COLO668 (cell line): Measurements from ENCODE around the gene TAS2R46.
"Not testable (repeated sequence)": the region's sequence is repeated elsewhere in the genome, so short reads cannot be mapped to it uniquely, and the experiment has no call there.

Source experiments
- DNase-seq: peaks from one replicate; lab custom pipeline; 2025; ENCODE audit not compliant: unreplicated experiment; lab: John Stamatoyannopoulos, UW

TAS2R46 gene

DNA sequence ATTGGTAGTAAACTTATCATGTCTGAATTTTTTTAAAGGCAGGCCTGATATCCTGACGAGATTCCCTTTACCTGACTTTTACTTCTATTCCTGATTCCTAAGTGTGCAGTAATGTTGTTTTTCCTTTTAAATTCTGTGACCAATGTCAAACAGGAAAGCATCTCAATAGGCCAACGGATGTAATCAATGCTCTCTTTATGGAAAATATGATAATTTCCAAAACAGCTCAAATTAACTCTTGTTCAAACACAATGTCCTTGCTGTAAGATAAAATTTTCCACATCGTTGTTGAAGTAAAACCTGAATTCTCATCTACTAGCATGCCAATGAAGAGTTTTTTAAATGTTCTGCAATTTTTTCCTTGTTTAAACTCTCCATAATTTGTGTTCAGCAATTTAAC is 22.9 kb downstream of the TAS2R46 start:
- no peak for DNase-seq

- not testable (repeated sequence) for DNase-seq
These were observed 28.1 kb downstream of the TAS2R46 start for GRCh38 chr12:11033959-11034358.

GRCh38 chr12:11031307-11031706 is 30.8 kb downstream of the TAS2R46 start, which contains the start of gene TAS2R31:
Gene TAS2R31 (minus strand): TSS chr12:11031407. CDS start chr12:11031335, 72 bp downstream.
- DNase-seq, result no peak

DNA sequence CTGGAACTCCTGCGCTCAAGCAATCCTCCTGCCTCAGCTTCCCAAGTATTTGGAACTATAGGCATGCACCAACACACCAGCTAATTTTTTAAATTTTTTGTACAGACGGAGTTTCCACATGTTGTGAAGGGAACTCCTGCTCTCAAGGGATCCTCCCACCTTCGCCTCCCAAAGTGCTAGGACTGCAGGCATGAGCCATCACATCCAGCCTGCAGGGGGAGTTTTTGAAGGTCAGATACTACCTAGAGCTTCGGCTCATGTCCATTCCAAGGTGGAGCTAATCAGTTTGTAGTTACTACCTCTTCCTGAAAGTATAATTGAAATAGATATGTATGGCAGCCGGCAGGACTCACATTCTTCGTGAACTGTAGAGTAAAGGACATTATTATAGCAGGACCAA is 36.0 kb downstream of the TAS2R46 start:
- DNase-seq, result no peak

- no peak for DNase-seq
These were observed 38.7 kb downstream of the TAS2R46 start for GRCh38 chr12:11023387-11023786.

DNA sequence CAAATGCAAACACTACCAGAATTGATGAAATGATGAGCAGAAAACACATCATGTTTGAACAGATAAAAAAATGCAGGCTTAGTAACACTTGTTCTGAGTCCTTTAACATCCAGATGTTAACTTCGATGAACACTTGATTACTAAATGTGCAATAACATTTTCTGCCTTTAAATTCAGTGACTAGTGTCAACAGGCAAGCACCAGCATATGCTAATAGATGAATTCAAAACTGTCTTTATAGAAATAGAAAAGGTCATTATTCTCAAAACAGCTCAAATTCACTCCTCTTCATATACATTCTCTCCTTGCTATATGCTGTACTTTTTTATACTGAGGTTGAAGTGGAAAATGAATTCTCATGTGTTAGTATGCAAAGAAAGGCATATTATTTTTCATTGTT is 39.6 kb downstream of the TAS2R46 start, which contains the start of gene TAS2R19:
Gene TAS2R19 (minus strand): TSS at position 101 of the 400 bp plus-strand sequence. CDS start 49 bp downstream, at position 52.
- DNase-seq, result no peak

DNA sequence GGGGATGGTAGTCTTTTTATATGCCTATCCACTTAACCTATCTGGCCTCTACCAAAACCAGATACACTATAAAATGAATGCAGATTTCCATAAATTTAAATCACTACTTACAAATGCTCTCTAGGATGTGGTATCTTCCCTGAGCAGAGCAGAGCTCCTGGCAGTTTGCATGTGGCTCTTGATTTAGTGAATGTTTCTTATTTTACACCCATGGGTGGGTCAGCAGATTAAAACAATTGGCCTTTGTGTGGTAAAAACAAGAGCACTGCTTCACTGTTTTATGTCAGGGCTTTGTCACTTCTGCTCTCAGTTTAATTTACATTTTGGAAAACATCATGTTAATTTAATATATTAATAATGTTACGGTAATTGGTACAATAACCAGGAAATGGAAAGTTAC is 45.2 kb downstream of the TAS2R46 start:
- DNase-seq, result no peak

- no peak for DNase-seq
These were observed 46.2 kb downstream of the TAS2R46 start for GRCh38 chr12:11015775-11016430.

- no peak for DNase-seq
These were observed 47.9 kb downstream of the TAS2R46 start for GRCh38 chr12:11014234-11014633.
